OCI-M2 (cell line): ENCODE data around the gene NR3C1.

Experiments
- DNase-seq: peaks from one replicate; lab custom pipeline; 2025; ENCODE audit not compliant: unreplicated experiment; lab: John Stamatoyannopoulos, UW

The NR3C1 gene

GRCh38 chr5:143403593-143404415 is at the start of gene NR3C1:
NR3C1 (minus strand) TSS chr5:143403686; CDS start chr5:143400839, 2,847 bp downstream.
- no peak for DNase-seq

DNA sequence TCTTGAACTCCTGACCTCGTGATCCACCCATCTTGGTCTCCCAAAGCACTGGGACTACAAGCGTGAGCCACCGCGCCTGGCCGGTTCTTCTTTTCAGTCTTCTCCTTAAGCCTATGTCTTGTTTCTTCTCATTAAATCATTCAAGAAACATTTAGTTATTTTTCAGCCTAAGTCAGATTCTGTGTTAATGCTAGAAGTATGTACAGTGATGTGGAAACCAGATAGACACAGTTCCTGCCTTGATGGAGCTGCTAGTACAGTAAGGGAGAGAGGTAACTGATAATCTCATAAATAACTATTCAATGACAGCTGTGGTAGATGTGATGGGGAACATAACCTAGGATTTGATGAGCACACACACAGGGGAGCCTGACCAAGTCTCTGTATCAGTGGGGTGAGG is 46.3 kb upstream of the NR3C1 start:
- no peak for DNase-seq

DNA sequence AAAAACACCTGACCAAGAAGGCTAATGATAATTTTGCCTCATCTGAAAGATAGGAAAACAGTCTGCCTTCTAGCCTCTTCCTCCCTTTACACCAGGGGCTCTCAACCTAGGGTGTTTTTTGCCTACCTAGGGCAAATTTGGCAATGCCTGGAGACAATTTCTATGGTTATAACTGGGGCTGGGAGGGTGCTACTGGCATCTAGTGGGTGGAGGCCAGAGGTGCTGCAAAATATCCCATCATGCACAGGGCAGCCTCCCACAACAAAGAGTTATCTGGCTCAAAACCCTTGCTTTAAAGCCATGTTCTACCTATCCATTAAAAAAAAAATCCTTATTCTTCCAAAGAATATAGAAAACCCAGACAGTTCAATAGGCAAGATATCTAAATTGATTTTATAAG is 45.0 kb upstream of the NR3C1 start:
- no peak for DNase-seq

DNA sequence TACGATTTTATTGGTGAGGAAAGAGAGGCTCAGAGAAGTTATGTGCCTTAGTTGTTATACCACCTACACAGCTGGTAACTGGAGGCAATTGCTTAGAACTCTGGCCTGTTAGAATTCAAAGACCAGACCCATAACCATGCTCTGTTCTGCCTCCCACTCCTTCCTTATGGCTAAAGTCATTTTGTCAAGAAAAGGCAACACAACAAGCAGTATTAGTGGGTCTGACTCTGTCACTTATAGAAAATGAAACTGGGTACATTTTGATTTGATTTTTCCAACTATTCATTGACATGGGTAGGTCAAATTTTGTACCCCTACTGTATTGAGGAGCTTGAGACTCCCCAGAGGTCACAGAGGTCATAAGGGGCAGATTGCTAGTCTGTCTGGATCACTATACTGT is 44.5 kb upstream of the NR3C1 start:
- DNase-seq: no peak

- no peak for DNase-seq
Observed at GRCh38 chr5:143446535-143447226, 43.2 kb upstream of the NR3C1 start.

DNA sequence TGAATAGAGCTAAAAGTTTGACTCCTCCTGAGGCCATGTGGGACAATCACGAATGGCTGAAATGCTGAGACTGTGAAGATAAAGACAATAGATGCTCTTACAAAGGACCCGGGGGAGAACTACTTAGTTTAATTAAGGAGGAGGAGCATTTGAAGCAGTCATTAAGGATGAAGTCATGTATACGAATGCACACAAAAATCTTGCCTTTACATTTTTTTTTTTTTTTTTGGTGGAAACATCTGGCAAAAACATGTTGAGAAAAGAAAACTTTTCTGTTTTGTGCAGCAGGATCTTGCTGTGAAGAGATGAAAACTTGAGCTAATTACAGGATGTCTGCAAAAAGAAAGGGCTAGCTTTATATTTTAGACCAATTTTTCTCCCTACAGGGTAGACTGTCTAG is 42.3 kb upstream of the NR3C1 start:
- DNase-seq: no peak

GRCh38 chr5:143443330-143443729 is 39.8 kb upstream of the NR3C1 start:
- no peak for DNase-seq

DNA sequence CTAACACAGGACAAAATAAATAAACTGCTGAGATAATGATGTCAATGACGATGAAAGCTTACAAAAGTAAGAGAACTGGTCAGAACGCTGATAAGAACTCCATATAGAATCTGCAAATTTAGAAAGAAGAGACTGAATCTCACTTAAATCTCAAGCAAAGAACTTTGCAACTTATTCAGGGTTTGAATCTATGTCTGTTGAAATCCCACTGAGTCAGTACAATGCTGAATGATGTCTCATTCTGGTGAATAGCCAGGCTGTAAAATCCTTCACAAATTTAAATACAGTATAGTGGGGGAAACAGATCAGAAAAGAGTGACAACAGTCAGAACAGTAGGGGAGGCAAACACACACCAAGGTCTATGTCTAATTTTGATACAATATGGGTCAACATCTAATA is 38.9 kb upstream of the NR3C1 start:
- DNase-seq: no peak

GRCh38 chr5:143440448-143441115 is 37.1 kb upstream of the NR3C1 start:
- no peak for DNase-seq

DNA sequence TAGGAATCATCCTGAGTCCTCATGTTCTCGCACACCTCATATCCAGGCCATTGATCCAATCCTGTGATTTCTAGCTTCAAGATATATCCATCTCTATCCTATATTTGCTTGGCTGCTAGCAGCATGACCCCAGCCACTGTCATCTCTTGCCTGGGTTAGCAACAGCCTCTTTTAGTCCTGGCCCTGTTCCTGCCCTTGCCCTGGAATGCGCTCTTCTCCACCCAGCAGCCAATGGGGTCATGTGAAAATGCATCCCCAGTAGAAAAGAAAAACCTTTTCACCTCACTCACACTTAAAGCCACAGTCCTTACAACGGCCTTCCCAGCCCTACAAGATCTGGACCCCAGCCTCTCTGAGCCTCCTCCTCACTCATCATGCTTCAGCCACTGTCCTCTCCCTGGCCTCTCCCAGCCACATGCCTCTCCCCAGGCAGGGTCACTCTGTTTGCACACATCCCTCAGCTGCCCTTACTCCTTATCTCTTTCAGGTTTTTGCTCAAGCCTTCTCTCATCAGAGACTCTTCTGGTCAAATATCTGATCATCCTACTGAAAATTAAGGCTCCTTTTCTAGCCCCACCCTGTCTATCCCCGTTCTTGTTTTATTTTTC is 34.3 kb upstream of the NR3C1 start:
- no peak for DNase-seq

DNA sequence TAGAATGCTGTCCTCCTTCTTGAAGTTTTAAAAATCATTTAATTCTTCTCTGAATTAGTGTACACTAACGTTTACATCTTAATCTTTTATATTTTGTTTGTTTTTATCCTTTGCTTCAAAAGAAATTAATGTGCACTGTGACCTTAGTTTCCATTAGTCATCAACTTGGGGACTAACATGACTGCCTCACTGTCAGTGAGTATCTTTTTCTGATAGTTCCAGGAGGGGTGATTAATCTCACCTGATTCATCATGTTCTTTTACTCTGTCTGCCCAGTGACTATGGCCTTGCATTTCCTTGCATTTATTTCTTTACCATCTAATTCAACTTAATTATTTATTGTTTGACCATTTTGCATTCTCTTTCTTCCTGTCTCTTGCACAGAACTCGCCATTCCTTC is 33.4 kb upstream of the NR3C1 start:
- DNase-seq: no peak

- no peak for DNase-seq
Observed at GRCh38 chr5:143435210-143435657, 31.7 kb upstream of the NR3C1 start.

- no peak for DNase-seq
Observed at GRCh38 chr5:143434261-143435209, 31.0 kb upstream of the NR3C1 start.

- DNase-seq: no peak
Observed at GRCh38 chr5:143433670-143434069, 30.2 kb upstream of the NR3C1 start.

DNA sequence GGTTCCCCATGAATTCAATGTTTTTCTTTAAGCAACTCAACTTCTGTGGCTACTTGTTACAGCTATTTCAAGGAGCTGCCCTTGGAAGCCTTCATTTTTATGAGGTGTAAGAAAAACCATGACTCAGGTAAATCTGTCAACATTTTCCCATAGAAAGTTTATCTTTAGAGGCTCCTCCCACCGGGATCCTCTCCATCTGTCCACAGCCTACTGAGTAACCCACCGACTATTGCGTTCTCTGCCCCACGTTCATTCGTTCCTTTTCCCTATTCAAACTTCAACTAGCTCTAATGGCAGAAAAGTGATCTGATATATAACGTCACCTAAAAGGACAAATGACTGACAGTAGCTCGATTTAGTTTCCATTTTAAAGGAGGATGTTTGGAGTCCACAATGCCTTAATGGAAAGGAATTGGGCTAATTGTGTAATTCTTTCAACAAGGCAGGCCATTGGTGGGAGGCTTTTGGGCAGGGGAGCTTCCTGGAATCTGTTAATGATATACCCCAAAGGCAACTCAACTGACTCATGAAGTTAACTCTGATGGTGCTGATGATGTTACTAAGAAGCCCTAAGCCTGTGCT is 29.3 kb upstream of the NR3C1 start:
- no peak for DNase-seq

- DNase-seq: no peak
Observed at GRCh38 chr5:143431789-143432188, 28.3 kb upstream of the NR3C1 start.

- DNase-seq: no peak
Observed at GRCh38 chr5:143428738-143429420, 25.4 kb upstream of the NR3C1 start.

DNA sequence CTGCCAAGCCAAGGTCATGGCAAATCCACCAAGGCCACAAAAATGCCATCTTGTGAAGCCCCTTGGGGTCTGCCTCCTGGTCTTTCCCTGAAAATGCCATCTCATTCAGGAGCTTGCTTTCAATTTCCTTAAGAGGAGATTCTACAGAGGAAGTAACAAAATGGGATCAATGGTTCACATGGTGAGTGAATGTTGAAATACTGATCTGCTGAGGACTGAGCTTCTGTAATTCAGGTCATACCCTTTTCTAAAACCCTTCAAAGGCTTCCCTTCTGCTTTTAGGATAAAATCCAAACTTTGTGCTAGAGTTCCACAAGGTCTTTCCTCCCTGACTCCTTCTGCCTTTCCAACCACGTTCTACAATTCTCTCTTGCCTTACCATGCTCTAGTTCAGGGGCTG is 24.7 kb upstream of the NR3C1 start:
- no peak for DNase-seq

- DNase-seq: no peak
Observed at GRCh38 chr5:143427122-143427735, 23.7 kb upstream of the NR3C1 start.
